ENCODE data around the gene HTR6. TPM values are rescaled to one million over a fixed set of nuclear protein-coding genes. Genes with fewer than 3 reads are reported as not detected.

Gene HTR6
- total RNA-seq, 1 experiment from 2014 or later: not detected

DNA sequence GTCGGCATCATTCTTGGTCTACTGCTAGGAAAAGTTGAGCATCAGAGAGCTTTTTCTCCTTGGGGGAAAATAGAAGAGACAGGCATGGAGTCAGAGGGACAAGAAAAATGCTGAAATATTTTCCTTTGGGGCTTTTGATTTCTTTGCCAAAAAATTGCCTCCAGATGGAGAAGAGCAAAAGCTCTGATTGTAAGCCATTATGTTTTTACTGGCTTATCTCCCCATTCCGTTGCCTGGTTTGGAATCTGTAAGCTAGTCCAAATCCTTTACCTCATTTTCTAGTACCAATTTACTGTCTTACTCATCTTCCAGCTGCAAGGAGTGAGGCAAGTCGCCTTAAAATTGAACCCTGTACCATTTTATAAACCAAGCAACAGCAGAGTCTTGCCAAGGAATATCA is 43.9 kb upstream of the HTR6 start:
- peaks cover 9% of the 10 kb centered on the region for H4K20me1 ChIP-seq (ENCODE audit: low read length)
- H3K36me3 ChIP-seq (ENCODE audit: low read depth, low read length): peaks cover 20% of the 10 kb centered on the region
- H3K4me3 ChIP-seq (ENCODE audit: low read length): no peak overlapping the region
- ATAC-seq (no peak), DNase-seq (no peak)
- BruUV-seq (replicated peaks): no TSS peak
- no peak overlapping the region for H3K27ac ChIP-seq (ENCODE audit: low read length)
- H3F3A ChIP-seq (ENCODE audit: low read length, unreplicated experiment): peaks cover 4% of the 10 kb centered on the region
- intact Hi-C loops (cut with micrococcal nuclease): no loop called here
- H3K4me2 ChIP-seq (ENCODE audit: low read length): no peak overlapping the region
- TF ChIP-seq, protein P1, sequence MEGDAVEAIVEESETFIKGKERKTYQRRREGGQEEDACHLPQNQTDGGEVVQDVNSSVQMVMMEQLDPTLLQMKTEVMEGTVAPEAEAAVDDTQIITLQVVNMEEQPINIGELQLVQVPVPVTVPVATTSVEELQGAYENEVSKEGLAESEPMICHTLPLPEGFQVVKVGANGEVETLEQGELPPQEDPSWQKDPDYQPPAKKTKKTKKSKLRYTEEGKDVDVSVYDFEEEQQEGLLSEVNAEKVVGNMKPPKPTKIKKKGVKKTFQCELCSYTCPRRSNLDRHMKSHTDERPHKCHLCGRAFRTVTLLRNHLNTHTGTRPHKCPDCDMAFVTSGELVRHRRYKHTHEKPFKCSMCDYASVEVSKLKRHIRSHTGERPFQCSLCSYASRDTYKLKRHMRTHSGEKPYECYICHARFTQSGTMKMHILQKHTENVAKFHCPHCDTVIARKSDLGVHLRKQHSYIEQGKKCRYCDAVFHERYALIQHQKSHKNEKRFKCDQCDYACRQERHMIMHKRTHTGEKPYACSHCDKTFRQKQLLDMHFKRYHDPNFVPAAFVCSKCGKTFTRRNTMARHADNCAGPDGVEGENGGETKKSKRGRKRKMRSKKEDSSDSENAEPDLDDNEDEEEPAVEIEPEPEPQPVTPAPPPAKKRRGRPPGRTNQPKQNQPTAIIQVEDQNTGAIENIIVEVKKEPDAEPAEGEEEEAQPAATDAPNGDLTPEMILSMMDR (conservative IDR thresholded peaks at IDR 0.05; ENCODE audit: low read depth, low read length): no peak
- no peak for TF ChIP-seq EZH2phosphoT487 (IDR thresholded peaks at IDR 0.05; ENCODE audit: borderline replicate concordance, low read length)
- TF ChIP-seq EZH2 (IDR thresholded peaks at IDR 0.05; ENCODE audit: low read length, unreplicated experiment): no peak
- no peaks in the 10 kb centered on the region for H3K9me3 ChIP-seq (ENCODE audit: low read length)
- ChIA-PET POLR2A (ENCODE audit: unreplicated experiment) (no interaction called here), CTCF (interaction anchor here (0.5 kb wide), 1 partner anchor 9 kb away, joined by 3 read pairs; no protein-coding TSS in a partner anchor)
- no peak overlapping the region for H2AFZ ChIP-seq (ENCODE audit: low read length)
- H3K4me1 ChIP-seq (ENCODE audit: insufficient read depth, low read length): peaks cover 14% of the 10 kb centered on the region
- H3K9ac ChIP-seq (ENCODE audit: low read length): no peak overlapping the region
- H3K27me3 ChIP-seq (ENCODE audit: low read length): no peaks in the 10 kb centered on the region
- H3K9me2 ChIP-seq (replicated peaks; ENCODE audit: low read length): no peaks in the 10 kb centered on the region
- H3K79me2 ChIP-seq (ENCODE audit: low read length): peaks cover 46% of the 10 kb centered on the region

DNA sequence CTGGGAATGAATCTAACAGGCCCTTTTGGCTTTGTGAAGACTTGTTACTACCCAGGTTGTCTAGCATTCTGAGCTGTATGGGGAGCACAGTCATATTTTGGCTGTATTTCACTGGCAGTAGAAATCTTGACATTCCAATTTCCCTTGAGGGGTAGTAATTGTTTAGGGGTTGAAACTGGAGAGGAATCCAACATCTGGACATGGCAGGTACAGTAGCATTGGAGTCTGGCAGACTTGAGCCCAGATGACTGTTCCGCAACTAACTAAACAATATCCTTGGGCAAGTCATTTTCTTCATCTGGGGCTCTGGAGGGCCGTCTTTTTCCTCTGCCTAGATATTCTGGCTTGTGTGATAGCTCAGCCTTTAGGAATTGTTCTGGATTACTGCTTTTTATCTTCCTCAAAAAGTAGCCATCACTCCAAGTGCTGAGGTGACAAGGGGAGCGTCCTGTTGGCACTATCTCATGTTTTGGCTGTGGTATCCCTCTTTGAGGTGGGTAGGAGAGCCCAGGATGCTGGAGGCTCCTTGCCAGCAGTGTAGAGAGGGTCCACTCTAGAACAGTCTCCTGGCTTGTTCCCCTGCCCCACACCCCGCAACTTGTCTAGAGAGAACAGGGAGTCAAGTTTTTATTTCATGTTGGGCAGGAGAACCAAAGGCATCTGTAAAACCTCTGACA is 43.3 kb upstream of the HTR6 start:
- no peak overlapping the region for H3K4me2 ChIP-seq (ENCODE audit: low read length)
- POLR2A ChIA-PET (ENCODE audit: unreplicated experiment): no interaction called here
- ATAC-seq (no peak), DNase-seq (no peak)
- H3K4me3 ChIP-seq (ENCODE audit: low read length): no peak overlapping the region
- CTCF ChIA-PET: no interaction called here
- H3K9me3 ChIP-seq (ENCODE audit: low read length): no peaks in the 10 kb centered on the region
- no peak overlapping the region for H3K9ac ChIP-seq (ENCODE audit: low read length)
- H3K36me3 ChIP-seq (ENCODE audit: low read depth, low read length): peaks cover 20% of the 10 kb centered on the region
- H3K27ac ChIP-seq (ENCODE audit: low read length): no peak overlapping the region
- peaks cover 4% of the 10 kb centered on the region for H3F3A ChIP-seq (ENCODE audit: low read length, unreplicated experiment)
- TF ChIP-seq, protein P1 (conservative IDR thresholded peaks at IDR 0.05; ENCODE audit: low read depth, low read length): no peak
- TF ChIP-seq EZH2 (IDR thresholded peaks at IDR 0.05; ENCODE audit: low read length, unreplicated experiment) (no peak), EZH2phosphoT487 (IDR thresholded peaks at IDR 0.05; ENCODE audit: borderline replicate concordance, low read length) (no peak)
- no TSS peak for BruUV-seq (replicated peaks)
- no peak overlapping the region for H2AFZ ChIP-seq (ENCODE audit: low read length)
- intact Hi-C loops (cut with micrococcal nuclease): no loop called here
- H3K4me1 ChIP-seq (ENCODE audit: insufficient read depth, low read length): peaks cover 9% of the 10 kb centered on the region
- peaks cover 46% of the 10 kb centered on the region for H3K79me2 ChIP-seq (ENCODE audit: low read length)
- no peaks in the 10 kb centered on the region for H3K27me3 ChIP-seq (ENCODE audit: low read length)
- peaks cover 6% of the 10 kb centered on the region for H4K20me1 ChIP-seq (ENCODE audit: low read length)
- H3K9me2 ChIP-seq (replicated peaks; ENCODE audit: low read length): no peaks in the 10 kb centered on the region

DNA sequence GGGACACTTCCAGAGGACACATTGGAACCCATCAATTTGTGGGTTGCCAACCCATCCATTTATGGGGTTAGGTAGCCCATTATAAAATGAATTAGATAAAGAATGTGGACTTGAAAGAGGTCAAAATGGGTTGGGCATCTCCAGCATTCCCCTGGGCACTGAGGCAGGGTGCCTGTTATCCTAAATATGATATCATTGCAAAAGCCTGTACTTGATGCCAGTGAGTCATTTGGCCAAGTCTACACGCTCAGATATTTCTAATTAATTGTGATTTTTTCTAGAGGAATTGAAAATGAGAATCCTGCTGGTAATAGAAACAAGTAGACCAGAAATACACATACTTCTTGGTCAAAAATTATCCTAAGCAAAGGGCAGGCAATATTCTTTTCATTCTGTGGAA is 42.5 kb upstream of the HTR6 start:
- Histone ChIP-seq H4K20me1 (ENCODE audit: low read length) (peaks cover under 1% of the 10 kb centered on the region; the same call in 1 of the 2 replicates), H2AFZ (ENCODE audit: low read length) (no peak overlapping the region), H3K4me2 (ENCODE audit: low read length) (no peak overlapping the region), H3K9ac (ENCODE audit: low read length) (no peak overlapping the region), H3K79me2 (ENCODE audit: low read length) (peaks cover 41% of the 10 kb centered on the region), H3K36me3 (ENCODE audit: low read depth, low read length) (peaks cover 23% of the 10 kb centered on the region), H3K27ac (ENCODE audit: low read length) (no peak overlapping the region), H3K4me1 (ENCODE audit: insufficient read depth, low read length) (peaks cover under 1% of the 10 kb centered on the region; the same call in 1 of the 2 replicates), H3K4me3 (ENCODE audit: low read length) (no peak overlapping the region), H3K27me3 (ENCODE audit: low read length) (no peaks in the 10 kb centered on the region), H3K9me2 (replicated peaks; ENCODE audit: low read length) (no peaks in the 10 kb centered on the region), H3K9me3 (ENCODE audit: low read length) (no peaks in the 10 kb centered on the region), H3F3A (ENCODE audit: low read length, unreplicated experiment) (no peaks in the 10 kb centered on the region)
- TF ChIP-seq EZH2phosphoT487 (IDR thresholded peaks at IDR 0.05; ENCODE audit: borderline replicate concordance, low read length): no peak
- TF ChIP-seq, protein P1 (conservative IDR thresholded peaks at IDR 0.05; ENCODE audit: low read depth, low read length): no peak
- TF ChIP-seq EZH2 (IDR thresholded peaks at IDR 0.05; ENCODE audit: low read length, unreplicated experiment): no peak
- ChIA-PET CTCF (no interaction called here), POLR2A (ENCODE audit: unreplicated experiment) (no interaction called here)
- ATAC-seq (no peak), DNase-seq (no peak)
- BruUV-seq (replicated peaks): no TSS peak
- intact Hi-C loops (cut with micrococcal nuclease): no loop called here
